Loucy (cell line): ENCODE data around the gene CCNA2.

Experiments
- H2AFZ ChIP-seq: fragments of 200-600 bp; sonication (generic); 2 replicates; pipeline ENCODE4 v1.6.0; 2016; ENCODE audit warnings: antibody characterized with exemption, mild to moderate bottlenecking, low read length, moderate library complexity
- H3F3A ChIP-seq: fragments of 200-600 bp; 2 replicates; pipeline ENCODE4 v1.6.0; 2016; ENCODE audit warnings: antibody characterized with exemption, low read depth, mild to moderate bottlenecking
- H3K27me3 ChIP-seq: fragments of 200-600 bp; sonication (generic); 2 replicates; pipeline ENCODE4 v1.6.1; 2014; ENCODE audit warnings: low read length, mild to moderate bottlenecking; ENCODE audit not compliant: insufficient read depth, poor library complexity, severe bottlenecking
- H3K36me3 ChIP-seq: fragments of 200-600 bp; sonication (generic); 2 replicates; pipeline ENCODE4 v1.6.1; 2016; ENCODE audit warnings: low read length; ENCODE audit not compliant: insufficient read depth
- H3K4me1 ChIP-seq: fragments of 200-600 bp; sonication (generic); 2 replicates; pipeline ENCODE4 v1.5.1; 2014; ENCODE audit warnings: low read length, mild to moderate bottlenecking; ENCODE audit not compliant: insufficient read depth, poor library complexity, severe bottlenecking
- H3K4me2 ChIP-seq: fragments of 200-600 bp; sonication (generic); 2 replicates; pipeline ENCODE4 v1.6.0; 2014; ENCODE audit warnings: antibody characterized with exemption, low read length, low read depth, mild to moderate bottlenecking; ENCODE audit not compliant: poor library complexity, severe bottlenecking
- H3K4me3 ChIP-seq: fragments of 200-600 bp; sonication (generic); 2 replicates; pipeline ENCODE4 v1.5.1; 2014; ENCODE audit warnings: low read length, mild to moderate bottlenecking, mixed read lengths; ENCODE audit not compliant: poor library complexity, severe bottlenecking
- H3K79me2 ChIP-seq: fragments of 200-600 bp; sonication (generic); 2 replicates; pipeline ENCODE4 v1.6.1; 2014; ENCODE audit warnings: low read length; ENCODE audit not compliant: insufficient read depth
- H3K9ac ChIP-seq: fragments of 200-600 bp; sonication (generic); 2 replicates; pipeline ENCODE4 v1.6.0; 2014; ENCODE audit warnings: mild to moderate bottlenecking, low read depth, low read length, moderate library complexity; ENCODE audit not compliant: poor library complexity, severe bottlenecking
- H3K9me2 ChIP-seq: fragments of 200-600 bp; sonication (generic); replicated peaks from 2 replicates; pipeline ENCODE4 v1.6.1; 2016; ENCODE audit warnings: low read depth, low read length, mixed read lengths
- H3K9me3 ChIP-seq: fragments of 200-600 bp; sonication (generic); 2 replicates; pipeline ENCODE4 v1.6.1; 2014; ENCODE audit warnings: mild to moderate bottlenecking, antibody characterized with exemption, low read length, low read depth; ENCODE audit not compliant: insufficient read depth
- H4K20me1 ChIP-seq: fragments of 200-600 bp; sonication (generic); 2 replicates; pipeline ENCODE4 v1.6.0; 2014; ENCODE audit warnings: antibody characterized with exemption, low read length, mild to moderate bottlenecking; ENCODE audit not compliant: insufficient read depth, poor library complexity, severe bottlenecking
- EZH2phosphoT487 ChIP-seq: fragments of 200-600 bp; IDR thresholded peaks from 2 replicates; pipeline ENCODE4 v1.6.1; 2018; ENCODE audit warnings: antibody characterized with exemption, mild to moderate bottlenecking, moderate library complexity, borderline replicate concordance
- TF ChIP-seq, protein P1 (sequence below): fragments of 200-600 bp; sonication (generic); conservative IDR thresholded peaks from 2 replicates; pipeline ENCODE4 v1.5.1; 2014; ENCODE audit warnings: mild to moderate bottlenecking, antibody characterized with exemption, low read length

CCNA2 gene

DNA sequence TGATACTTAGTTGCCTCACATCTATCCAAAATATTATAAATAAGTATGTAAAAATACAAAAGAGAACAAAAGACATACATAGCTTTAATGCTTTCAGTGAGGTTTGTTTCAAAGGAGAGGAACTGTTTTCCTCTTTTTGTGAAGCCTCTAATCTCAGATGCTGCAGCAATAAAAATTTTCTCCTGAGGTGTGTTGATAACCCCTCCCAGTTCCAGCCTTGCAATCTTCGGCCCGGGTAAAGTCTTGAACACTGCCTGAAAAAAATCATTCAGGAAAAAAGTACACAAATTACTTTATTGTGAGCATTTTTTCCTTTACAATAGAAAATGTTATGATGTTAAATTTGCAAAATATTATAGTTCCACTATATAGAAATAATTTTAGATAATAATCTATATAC, 37.7 kb upstream of the CCNA2 start:
- Histone ChIP-seq H3K4me1 (no peaks in the 10 kb centered on the region), H3F3A (no peaks in the 10 kb centered on the region), H3K9me2 (no peaks in the 10 kb centered on the region), H3K27me3 (no peaks in the 10 kb centered on the region), H3K4me2 (no peak overlapping the region), H3K9ac (no peak overlapping the region), H4K20me1 (no peaks in the 10 kb centered on the region), H3K79me2 (no peaks in the 10 kb centered on the region), H3K9me3 (no peaks in the 10 kb centered on the region), H2AFZ (no peak overlapping the region), H3K4me3 (no peak overlapping the region), H3K36me3 (no peaks in the 10 kb centered on the region)
- TF ChIP-seq, protein P1, sequence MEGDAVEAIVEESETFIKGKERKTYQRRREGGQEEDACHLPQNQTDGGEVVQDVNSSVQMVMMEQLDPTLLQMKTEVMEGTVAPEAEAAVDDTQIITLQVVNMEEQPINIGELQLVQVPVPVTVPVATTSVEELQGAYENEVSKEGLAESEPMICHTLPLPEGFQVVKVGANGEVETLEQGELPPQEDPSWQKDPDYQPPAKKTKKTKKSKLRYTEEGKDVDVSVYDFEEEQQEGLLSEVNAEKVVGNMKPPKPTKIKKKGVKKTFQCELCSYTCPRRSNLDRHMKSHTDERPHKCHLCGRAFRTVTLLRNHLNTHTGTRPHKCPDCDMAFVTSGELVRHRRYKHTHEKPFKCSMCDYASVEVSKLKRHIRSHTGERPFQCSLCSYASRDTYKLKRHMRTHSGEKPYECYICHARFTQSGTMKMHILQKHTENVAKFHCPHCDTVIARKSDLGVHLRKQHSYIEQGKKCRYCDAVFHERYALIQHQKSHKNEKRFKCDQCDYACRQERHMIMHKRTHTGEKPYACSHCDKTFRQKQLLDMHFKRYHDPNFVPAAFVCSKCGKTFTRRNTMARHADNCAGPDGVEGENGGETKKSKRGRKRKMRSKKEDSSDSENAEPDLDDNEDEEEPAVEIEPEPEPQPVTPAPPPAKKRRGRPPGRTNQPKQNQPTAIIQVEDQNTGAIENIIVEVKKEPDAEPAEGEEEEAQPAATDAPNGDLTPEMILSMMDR, result no peak
- TF ChIP-seq EZH2phosphoT487, result no peak

DNA sequence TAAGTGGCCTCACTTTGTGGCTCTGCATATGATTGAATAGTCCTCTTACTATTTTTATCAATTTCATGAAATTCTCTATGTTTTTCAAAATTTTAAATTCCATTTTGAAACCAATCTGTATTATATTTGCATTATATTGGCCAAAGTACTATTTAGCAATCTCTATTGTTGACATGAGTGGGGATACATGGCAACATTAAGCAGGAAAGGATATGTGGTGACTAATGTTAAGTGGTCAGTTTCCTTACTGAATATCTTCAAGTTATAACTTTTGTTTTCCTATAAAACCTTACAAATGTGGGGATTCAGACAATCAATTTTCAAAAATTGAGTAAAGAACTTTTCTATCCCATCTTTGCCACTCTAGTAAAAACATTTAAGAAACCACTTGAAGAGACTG, 36.4 kb upstream of the CCNA2 start:
- Histone ChIP-seq H3K79me2 (no peaks in the 10 kb centered on the region), H3K36me3 (no peaks in the 10 kb centered on the region), H4K20me1 (no peaks in the 10 kb centered on the region), H3K4me3 (no peak overlapping the region), H2AFZ (no peak overlapping the region), H3K27me3 (no peaks in the 10 kb centered on the region), H3K4me2 (no peak overlapping the region), H3F3A (no peaks in the 10 kb centered on the region), H3K4me1 (no peaks in the 10 kb centered on the region), H3K9me2 (no peaks in the 10 kb centered on the region), H3K9ac (no peak overlapping the region), H3K9me3 (no peaks in the 10 kb centered on the region)
- TF ChIP-seq EZH2phosphoT487, result no peak
- TF ChIP-seq, protein P1, result no peak

DNA sequence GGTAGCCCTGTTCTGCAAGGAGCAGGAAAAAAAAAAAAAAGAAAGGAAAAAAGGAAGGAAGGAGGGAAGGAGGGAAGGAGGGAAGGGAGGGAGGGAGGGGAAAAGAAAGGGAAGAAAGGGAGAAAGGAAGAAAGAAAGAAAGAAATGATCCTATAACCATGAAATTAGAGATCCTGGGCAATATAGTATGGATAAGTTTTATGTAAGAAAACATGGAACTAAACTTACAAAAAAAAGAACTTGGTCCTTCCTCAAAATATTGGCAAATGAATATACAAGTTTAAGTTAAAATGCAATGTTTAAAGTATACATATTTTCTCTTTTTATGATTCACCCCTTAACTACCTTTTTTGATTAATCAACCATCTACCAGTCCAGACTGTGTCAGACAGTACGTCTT, 27.7 kb upstream of the CCNA2 start:
- no peak overlapping the region for H3K4me3 ChIP-seq
- H3K36me3 ChIP-seq, result no peaks in the 10 kb centered on the region
- H2AFZ ChIP-seq, result no peak overlapping the region
- H3K27me3 ChIP-seq, result no peaks in the 10 kb centered on the region
- no peaks in the 10 kb centered on the region for H4K20me1 ChIP-seq
- H3K4me1 ChIP-seq, result no peaks in the 10 kb centered on the region
- no peak overlapping the region for H3K4me2 ChIP-seq
- no peaks in the 10 kb centered on the region for H3K79me2 ChIP-seq
- TF ChIP-seq, protein P1, result no peak
- TF ChIP-seq EZH2phosphoT487, result no peak
- no peaks in the 10 kb centered on the region for H3K9me3 ChIP-seq
- H3F3A ChIP-seq, result no peaks in the 10 kb centered on the region
- no peaks in the 10 kb centered on the region for H3K9me2 ChIP-seq
- H3K9ac ChIP-seq, result no peak overlapping the region
